Hepatocyte (in vitro differentiated cells): ENCODE results near the gene RADIL.

Source experiments
- EZH2 ChIP-seq: fragments of 200-600 bp; sonication (generic); IDR thresholded peaks from 2 replicates; pipeline ENCODE4 v1.6.1; 2016; ENCODE audit warnings: antibody characterized with exemption, mild to moderate bottlenecking, borderline replicate concordance
- TF ChIP-seq, protein P1 (sequence below): fragments of 200-600 bp; sonication (generic); IDR thresholded peaks from 2 replicates; pipeline ENCODE4 v1.5.1; 2016; ENCODE audit warnings: antibody characterized with exemption, mild to moderate bottlenecking; ENCODE audit not compliant: poor library complexity

DNA sequence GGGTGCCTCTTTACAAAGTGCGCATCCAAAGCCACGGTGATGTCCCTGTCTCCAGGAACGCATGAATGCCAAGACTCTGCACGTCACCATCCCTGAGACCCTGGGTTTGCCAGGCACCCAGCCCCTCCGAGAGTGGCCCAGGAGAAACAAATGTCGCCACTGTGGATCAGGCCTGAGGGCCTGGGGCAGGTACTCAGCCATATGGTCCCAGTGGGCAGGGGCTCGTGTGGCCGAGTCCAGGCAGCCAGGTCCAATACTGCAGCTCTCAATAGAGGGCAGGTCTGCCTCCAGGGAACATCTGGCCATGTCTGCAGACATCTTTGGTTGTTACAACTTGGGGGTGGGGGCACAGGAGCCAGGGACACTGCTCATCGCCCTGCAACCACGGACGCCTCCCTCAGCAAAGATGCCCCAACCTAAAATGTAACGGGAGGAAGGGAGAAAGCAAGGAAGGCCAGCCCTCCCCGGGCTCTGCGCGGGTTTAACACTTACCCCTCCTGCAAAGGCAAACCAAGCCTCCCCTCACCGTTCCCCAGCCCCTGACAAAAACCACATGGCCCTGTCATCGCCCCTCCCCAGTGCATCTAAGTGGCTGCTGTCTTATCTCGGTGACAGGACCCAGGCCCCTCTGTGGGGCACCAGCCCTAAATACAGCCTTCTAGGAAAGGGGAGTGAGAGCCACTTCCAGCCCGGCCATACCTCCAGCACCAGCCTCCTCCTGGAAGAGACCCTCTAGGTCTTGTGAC, 11.4 kb downstream of the RADIL start:
- TF ChIP-seq, protein P1, sequence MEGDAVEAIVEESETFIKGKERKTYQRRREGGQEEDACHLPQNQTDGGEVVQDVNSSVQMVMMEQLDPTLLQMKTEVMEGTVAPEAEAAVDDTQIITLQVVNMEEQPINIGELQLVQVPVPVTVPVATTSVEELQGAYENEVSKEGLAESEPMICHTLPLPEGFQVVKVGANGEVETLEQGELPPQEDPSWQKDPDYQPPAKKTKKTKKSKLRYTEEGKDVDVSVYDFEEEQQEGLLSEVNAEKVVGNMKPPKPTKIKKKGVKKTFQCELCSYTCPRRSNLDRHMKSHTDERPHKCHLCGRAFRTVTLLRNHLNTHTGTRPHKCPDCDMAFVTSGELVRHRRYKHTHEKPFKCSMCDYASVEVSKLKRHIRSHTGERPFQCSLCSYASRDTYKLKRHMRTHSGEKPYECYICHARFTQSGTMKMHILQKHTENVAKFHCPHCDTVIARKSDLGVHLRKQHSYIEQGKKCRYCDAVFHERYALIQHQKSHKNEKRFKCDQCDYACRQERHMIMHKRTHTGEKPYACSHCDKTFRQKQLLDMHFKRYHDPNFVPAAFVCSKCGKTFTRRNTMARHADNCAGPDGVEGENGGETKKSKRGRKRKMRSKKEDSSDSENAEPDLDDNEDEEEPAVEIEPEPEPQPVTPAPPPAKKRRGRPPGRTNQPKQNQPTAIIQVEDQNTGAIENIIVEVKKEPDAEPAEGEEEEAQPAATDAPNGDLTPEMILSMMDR: no peak
- no peak for TF ChIP-seq EZH2
